HG02981 (cell line): Measurements from ENCODE around the gene ENOSF1.

ENCODE experiments used
- ATAC-seq: cut with Tn5 transposase; IDR thresholded peaks from one replicate; pipeline ENCODE4 v1.9.1; 2021; ENCODE audit warnings: mild to moderate bottlenecking, moderate library complexity; ENCODE audit not compliant: unreplicated experiment

ENOSF1 gene

GRCh38 chr18:644395-645004 lies 67.9 kb downstream of the ENOSF1 start:
- no peak for ATAC-seq

- ATAC-seq: no peak
Observed at GRCh38 chr18:641224-641623, 71.2 kb downstream of the ENOSF1 start.

GRCh38 chr18:635171-635570 lies 77.3 kb downstream of the ENOSF1 start:
- ATAC-seq: no peak

- ATAC-seq: no peak
Observed at GRCh38 chr18:634551-635045, 77.8 kb downstream of the ENOSF1 start.

GRCh38 chr18:631560-631959 lies 80.9 kb downstream of the ENOSF1 start:
- ATAC-seq: no peak

GRCh38 chr18:629269-630150 lies 82.9 kb downstream of the ENOSF1 start:
- ATAC-seq: no peak

- ATAC-seq: no peak
Observed at GRCh38 chr18:627231-627630, 85.2 kb downstream of the ENOSF1 start.

GRCh38 chr18:623761-624620 lies 88.4 kb downstream of the ENOSF1 start:
- ATAC-seq: peak; percentile 70

GRCh38 chr18:622289-622688 lies 90.1 kb downstream of the ENOSF1 start:
- ATAC-seq: no peak

- ATAC-seq: no peak
Observed at GRCh38 chr18:621291-622043, 91.0 kb downstream of the ENOSF1 start.
